ENCODE measurements around the gene SYTL2.

Gene SYTL2

DNA sequence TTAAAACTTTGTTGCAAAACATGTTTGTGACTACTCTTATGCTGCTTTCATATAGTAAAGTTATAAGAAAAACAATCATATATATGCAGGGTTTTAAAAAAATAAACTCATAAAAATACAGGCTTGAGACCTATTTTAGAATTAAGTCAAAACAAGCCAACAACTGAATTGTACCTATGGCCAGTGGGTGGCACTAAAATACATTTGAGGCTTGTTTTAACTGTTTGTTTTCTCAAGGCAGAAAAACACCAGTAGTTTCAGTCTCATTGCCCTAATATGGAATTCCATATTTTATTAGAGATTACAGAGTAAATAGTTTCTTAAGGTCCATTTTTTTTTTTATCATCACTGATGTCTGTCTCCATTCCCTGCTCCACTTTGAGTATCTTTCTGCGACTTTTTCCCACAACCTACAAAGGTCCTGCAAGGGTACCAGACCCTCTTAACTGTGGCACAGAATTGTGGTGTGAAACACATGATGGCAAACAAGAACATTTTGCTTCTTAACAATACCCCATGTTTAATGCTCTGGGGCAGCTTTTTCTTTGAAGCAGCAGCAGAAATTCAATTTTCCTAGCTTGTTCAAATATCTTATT lies 116.5 kb downstream of the SYTL2 start:
- no peak for DNase-seq (ENCODE audit: extremely low spot score)
- TF ChIP-seq, protein P1, sequence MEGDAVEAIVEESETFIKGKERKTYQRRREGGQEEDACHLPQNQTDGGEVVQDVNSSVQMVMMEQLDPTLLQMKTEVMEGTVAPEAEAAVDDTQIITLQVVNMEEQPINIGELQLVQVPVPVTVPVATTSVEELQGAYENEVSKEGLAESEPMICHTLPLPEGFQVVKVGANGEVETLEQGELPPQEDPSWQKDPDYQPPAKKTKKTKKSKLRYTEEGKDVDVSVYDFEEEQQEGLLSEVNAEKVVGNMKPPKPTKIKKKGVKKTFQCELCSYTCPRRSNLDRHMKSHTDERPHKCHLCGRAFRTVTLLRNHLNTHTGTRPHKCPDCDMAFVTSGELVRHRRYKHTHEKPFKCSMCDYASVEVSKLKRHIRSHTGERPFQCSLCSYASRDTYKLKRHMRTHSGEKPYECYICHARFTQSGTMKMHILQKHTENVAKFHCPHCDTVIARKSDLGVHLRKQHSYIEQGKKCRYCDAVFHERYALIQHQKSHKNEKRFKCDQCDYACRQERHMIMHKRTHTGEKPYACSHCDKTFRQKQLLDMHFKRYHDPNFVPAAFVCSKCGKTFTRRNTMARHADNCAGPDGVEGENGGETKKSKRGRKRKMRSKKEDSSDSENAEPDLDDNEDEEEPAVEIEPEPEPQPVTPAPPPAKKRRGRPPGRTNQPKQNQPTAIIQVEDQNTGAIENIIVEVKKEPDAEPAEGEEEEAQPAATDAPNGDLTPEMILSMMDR (IDR thresholded peaks at IDR 0.05; ENCODE audit: control extremely low read depth, extremely low read depth, low read depth, missing control alignments) = peak; percentile 29
- CTCF ChIA-PET = interaction anchor here (0.8 to 1.7 kb wide), 3 partner anchors 13 to 148 kb away, joined by 3 to 4 read pairs (median 4); no protein-coding TSS in a partner anchor
- POLR2A ChIA-PET = no interaction called here

DNA sequence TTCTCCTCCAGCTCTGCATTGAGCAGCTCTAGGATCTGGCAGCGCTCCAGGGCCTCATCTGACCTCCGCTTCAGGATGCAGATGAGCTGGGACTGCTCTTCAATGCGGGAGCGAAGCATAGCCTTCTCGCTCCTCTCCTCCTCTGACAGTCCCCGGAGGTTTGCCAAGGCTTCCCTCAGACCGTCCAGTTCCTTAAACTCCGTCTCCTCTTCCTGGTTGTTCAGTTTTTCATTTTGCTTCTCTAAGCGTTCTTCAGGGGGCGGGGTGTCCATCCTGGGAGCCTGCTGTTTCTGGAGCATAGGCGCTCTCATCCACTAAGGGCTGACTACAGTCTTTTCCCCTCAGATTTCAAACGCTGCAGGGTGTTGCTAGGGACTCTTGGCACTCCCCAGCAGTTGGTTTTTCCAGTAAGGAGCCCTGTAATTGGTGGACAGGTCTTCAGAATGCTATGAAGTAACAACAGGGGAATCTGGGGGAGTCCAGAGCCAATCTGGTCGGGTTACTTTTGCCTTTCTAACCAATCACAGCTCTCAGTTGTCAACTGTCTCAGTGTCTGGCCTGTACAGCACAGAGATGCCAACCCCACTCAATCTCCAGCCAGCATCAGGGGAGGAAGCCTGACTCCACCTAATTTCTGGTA lies 125.0 kb downstream of the SYTL2 start, which contains the start of gene CCDC89:
CCDC89 (minus strand) TSS at position 376 of the 640 bp plus-strand sequence; CDS start at position 311, 65 bp downstream.
- ChIA-PET POLR2A (interaction anchor here (0.9 kb wide), 1 partner anchor 38 kb away, joined by 3 read pairs; the partner anchor contains the start of gene TMEM126A), CTCF (interaction anchor here (1.0 to 3.0 kb wide), 2 partner anchors 10 to 17 kb away, joined by 3 to 15 read pairs; no protein-coding TSS in a partner anchor)
- TF ChIP-seq, protein P1 (IDR thresholded peaks at IDR 0.05; ENCODE audit: control extremely low read depth, extremely low read depth, low read depth, missing control alignments) = no peak
- no peak for DNase-seq (ENCODE audit: extremely low spot score)

DNA sequence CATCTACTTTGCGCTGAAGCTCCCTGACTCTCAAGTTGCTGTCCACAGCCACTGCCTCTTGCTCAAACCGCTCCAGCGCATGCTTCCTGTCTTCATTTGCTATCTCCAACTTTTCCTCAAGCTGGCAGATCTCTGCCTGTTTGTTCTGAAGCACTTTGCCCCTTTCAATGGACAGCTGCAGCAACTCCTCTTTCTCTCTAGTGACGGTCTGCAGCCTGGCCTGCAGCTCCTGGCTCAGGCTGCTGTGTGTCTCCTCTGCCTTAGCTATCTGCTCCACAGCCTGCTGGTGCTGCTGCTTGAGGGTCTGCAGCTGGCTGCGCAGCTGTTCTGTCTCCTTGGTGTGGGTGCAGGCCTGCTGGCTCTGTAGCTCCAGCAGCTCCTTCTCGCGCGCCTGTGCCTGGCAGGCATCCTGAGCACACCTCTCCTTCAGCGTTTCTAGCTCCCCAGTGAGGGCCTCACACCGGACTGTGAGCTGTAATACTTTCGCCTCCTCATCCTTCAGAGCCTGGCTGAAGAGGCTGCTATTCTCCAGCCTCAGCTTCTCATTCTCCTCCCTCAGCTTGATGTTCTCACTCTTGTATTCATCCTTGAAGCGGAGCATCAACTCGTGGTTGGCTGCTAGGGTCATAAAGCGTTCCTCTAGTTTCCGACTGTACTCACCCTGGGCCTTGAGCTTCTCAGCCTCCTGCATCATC lies 125.7 kb downstream of the SYTL2 start:
- no peak for DNase-seq (ENCODE audit: extremely low spot score)
- ChIA-PET POLR2A (interaction anchor here (0.9 kb wide), 1 partner anchor 37 kb away, joined by 3 read pairs; the partner anchor contains the start of gene TMEM126A), CTCF (interaction anchor here (0.8 to 3.0 kb wide), 4 partner anchors 11 to 22 kb away, joined by 3 to 15 read pairs (median 4); partner anchors contain the start of gene CREBZF)
- TF ChIP-seq, protein P1 (IDR thresholded peaks at IDR 0.05; ENCODE audit: control extremely low read depth, extremely low read depth, low read depth, missing control alignments) = no peak

DNA sequence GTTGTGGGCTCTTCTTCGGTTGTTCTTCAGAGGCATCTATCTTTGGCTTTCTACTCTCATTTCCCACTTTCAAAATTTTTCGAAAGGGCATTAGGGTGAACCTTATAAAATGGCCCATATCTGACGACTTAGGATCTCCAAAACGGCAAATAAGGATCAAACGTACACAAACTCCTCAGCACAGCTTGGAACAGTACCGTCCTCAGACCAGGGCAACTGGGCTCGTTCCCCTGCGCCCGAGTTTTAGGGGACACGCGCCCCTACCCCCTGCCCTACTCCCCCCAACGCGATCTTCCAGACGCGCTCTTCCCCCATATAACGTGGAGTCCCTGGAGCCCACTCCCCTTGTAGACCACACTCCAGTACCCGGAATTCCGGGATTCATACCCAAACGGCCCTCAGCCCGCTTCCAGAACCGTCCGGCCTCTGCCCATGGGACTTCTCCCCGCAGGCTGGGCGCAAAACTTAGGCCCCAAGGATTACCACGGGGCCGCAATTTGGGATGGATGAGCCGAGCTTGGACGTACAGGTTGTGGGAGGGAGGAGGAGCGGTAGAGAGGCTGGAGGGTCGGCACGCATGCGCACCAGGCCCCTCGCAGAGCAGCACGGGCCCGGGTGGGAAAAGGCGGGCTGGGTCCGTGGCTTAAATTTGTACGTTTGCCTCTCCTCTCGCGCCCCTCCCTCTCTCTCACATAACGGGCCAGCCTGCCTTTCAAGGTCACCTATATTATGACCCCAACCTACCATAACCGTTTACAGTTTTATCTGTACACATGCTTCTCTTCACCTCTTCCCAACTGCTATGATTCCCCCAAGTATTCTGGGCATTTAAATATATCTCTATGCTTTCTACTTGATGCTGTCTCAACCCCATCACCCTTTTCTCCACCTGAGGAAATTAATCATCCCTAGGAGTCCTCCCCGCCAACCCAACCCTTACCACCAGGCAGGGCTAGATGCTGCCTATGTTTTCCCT lies 128.3 kb downstream of the SYTL2 start:
- CTCF ChIA-PET = interaction anchor here (1.0 to 1.4 kb wide), 2 partner anchors 14 to 18 kb away, joined by 3 to 4 read pairs; no protein-coding TSS in a partner anchor
- peak; percentile 87 for DNase-seq (ENCODE audit: extremely low spot score)

DNA sequence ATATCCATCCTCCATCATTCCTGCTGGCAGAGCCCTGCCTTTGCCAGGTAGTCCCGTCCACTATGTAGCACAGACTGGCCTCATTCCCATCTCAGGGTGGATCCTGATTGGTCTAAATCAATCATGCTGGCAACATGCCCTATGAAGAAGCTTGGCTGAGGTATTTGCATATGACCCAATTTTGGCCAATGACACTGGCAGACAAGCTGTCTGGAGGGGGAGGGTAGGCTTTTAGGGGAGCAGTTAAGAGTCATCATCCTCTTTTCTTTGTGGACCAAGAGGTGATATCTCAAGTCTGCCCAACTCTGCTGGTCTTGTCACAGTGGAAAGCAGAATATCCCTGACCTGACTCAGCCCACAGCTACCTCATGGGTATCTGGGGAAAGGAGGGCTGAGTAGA lies 130.0 kb downstream of the SYTL2 start:
- CTCF ChIA-PET = interaction anchor here (0.7 to 1.9 kb wide), 4 partner anchors 8 to 15 kb away, joined by 4 to 9 read pairs (median 4); no protein-coding TSS in a partner anchor
- no peak for DNase-seq (ENCODE audit: extremely low spot score)
- TF ChIP-seq, protein P1 (IDR thresholded peaks at IDR 0.05; ENCODE audit: control extremely low read depth, extremely low read depth, low read depth, missing control alignments) = no peak
- POLR2A ChIA-PET = no interaction called here

More for the DNA sequence above, 128.3 kb downstream of the SYTL2 start:
- TF ChIP-seq, protein P1 (IDR thresholded peaks at IDR 0.05; ENCODE audit: control extremely low read depth, extremely low read depth, low read depth, missing control alignments) = no peak
- POLR2A ChIA-PET = no interaction called here

All from GM10248 (cell line).